IMR-90 (cell line): Measurements from ENCODE around the gene DCTD. TPM values are rescaled to one million over a fixed set of nuclear protein-coding genes. Genes with fewer than 3 reads are reported as not detected.

Experiments used
- ATAC-seq: fragments of 200-7000 bp; cut with Tn5 transposase; 2 replicates; pipeline ENCODE4 v1.9.1; 2020; ENCODE audit warnings: low read depth, mild to moderate bottlenecking, moderate library complexity
- BruUV-seq: library from RNA; stranded (reverse); fragments of 400-500 nt; replicated peaks from 2 replicates; lab custom pipeline; 2021; lab: Mats Ljungman, UMichigan
- CTCF ChIA-PET: fragments of 300-600 bp; formaldehyde crosslinking; extraction: SDS; loops from one replicate; lab custom pipeline; 2021; ENCODE audit warnings: antibody characterized with exemption; lab: Yijun Ruan, JAX
- POLR2A ChIA-PET: fragments of 300-600 bp; sonication (Branson Sonifier 250); formaldehyde crosslinking; loops from one replicate; lab custom pipeline; 2022; ENCODE audit warnings: antibody characterized with exemption; ENCODE audit not compliant: unreplicated experiment; lab: Charles Lee
- DNase-seq: peaks from one replicate; pipeline ENCODE4 v3.0.0; 2013
- H2AFZ ChIP-seq: replicated peaks from 2 replicates; pipeline ENCODE3; 2013; ENCODE audit warnings: low read length, mild to moderate bottlenecking; ENCODE audit not compliant: poor library complexity
- H2AK5ac ChIP-seq: 2 replicates; pipeline ENCODE4 v1.6.1; 2013; ENCODE audit warnings: low read depth, low read length, inconsistent platforms
- H2AK9ac ChIP-seq: replicated peaks from 2 replicates; pipeline ENCODE3; 2013; ENCODE audit warnings: mild to moderate bottlenecking, low read depth, low read length, moderate library complexity; ENCODE audit not compliant: poor library complexity
- H2BK120ac ChIP-seq: 2 replicates; pipeline ENCODE4 v1.6.1; 2013; ENCODE audit warnings: low read depth, low read length, inconsistent platforms
- H2BK15ac ChIP-seq: 3 replicates; pipeline ENCODE4 v1.6.1; 2013; ENCODE audit warnings: low read depth, low read length, inconsistent platforms
- H2BK20ac ChIP-seq: 2 replicates; pipeline ENCODE4 v1.6.1; 2013; ENCODE audit warnings: low read depth, mild to moderate bottlenecking, inconsistent platforms, low read length, moderate library complexity
- H2BK5ac ChIP-seq: 2 replicates; pipeline ENCODE4 v1.6.1; 2013; ENCODE audit warnings: mild to moderate bottlenecking, low read depth, low read length, inconsistent platforms; ENCODE audit not compliant: poor library complexity, severe bottlenecking
- H3K14ac ChIP-seq: replicated peaks from 2 replicates; pipeline ENCODE4 v1.6.1; 2013; ENCODE audit warnings: low read depth, low read length, inconsistent platforms
- H3K18ac ChIP-seq: 2 replicates; pipeline ENCODE4 v1.6.1; 2013; ENCODE audit warnings: low read depth, low read length, control low read depth
- H3K23ac ChIP-seq: 2 replicates; pipeline ENCODE4 v1.6.1; 2013; ENCODE audit warnings: low read depth, low read length, inconsistent platforms
- H3K27ac ChIP-seq: 2 replicates; pipeline ENCODE4 v1.5.1; 2013; ENCODE audit warnings: mild to moderate bottlenecking, control low read depth, low read length; ENCODE audit not compliant: insufficient read depth
- H3K27me3 ChIP-seq: 2 replicates; pipeline ENCODE4 v1.6.1; 2013; ENCODE audit warnings: low read length; ENCODE audit not compliant: control insufficient read depth, insufficient read depth
- H3K36me3 ChIP-seq: 2 replicates; pipeline ENCODE4 v1.6.1; 2013; ENCODE audit warnings: low read length, mixed read lengths; ENCODE audit not compliant: control insufficient read depth, insufficient read depth
- H3K4ac ChIP-seq: 2 replicates; pipeline ENCODE4 v1.6.1; 2013; ENCODE audit warnings: low read depth, low read length, inconsistent platforms
- H3K4me1 ChIP-seq: 2 replicates; pipeline ENCODE4 v1.6.1; 2013; ENCODE audit warnings: low read length, mixed read lengths; ENCODE audit not compliant: control insufficient read depth, insufficient read depth
- H3K4me2 ChIP-seq: 2 replicates; pipeline ENCODE4 v1.6.1; 2013; ENCODE audit warnings: low read depth, mild to moderate bottlenecking, control low read depth, low read length, moderate library complexity
- H3K4me3 ChIP-seq: 2 replicates; pipeline ENCODE4 v1.5.1; 2013; ENCODE audit warnings: low read depth, mild to moderate bottlenecking, control low read depth, low read length, moderate library complexity; ENCODE audit not compliant: insufficient read depth
- H3K56ac ChIP-seq: 2 replicates; pipeline ENCODE4 v1.6.1; 2013; ENCODE audit warnings: low read length, inconsistent platforms; ENCODE audit not compliant: insufficient read depth; ENCODE audit errors: extremely low read depth
- H3K79me1 ChIP-seq, 2 experiments: 2 replicates each; pipeline ENCODE4 v1.6.1; 2013; ENCODE audit warnings: low read length in 2 of 2, inconsistent platforms in 1 of 2, low read depth in 1 of 2
- H3K9ac ChIP-seq: 2 replicates; pipeline ENCODE4 v1.6.1; 2013; ENCODE audit warnings: low read depth, low read length, control low read depth
- H3K9me1 ChIP-seq: 2 replicates; pipeline ENCODE4 v1.6.1; 2013; ENCODE audit warnings: low read length, inconsistent platforms; ENCODE audit not compliant: insufficient read depth
- H3K9me3 ChIP-seq: 2 replicates; pipeline ENCODE4 v1.6.1; 2013; ENCODE audit warnings: low read length; ENCODE audit not compliant: control insufficient read depth, insufficient read depth
- H4K20me1 ChIP-seq: 2 replicates; pipeline ENCODE4 v1.6.1; 2013; ENCODE audit warnings: low read length, inconsistent platforms; ENCODE audit not compliant: insufficient read depth
- H4K5ac ChIP-seq: 2 replicates; pipeline ENCODE4 v1.6.1; 2013; ENCODE audit warnings: mild to moderate bottlenecking, low read depth, low read length, control low read depth
- H4K8ac ChIP-seq, 2 experiments: 2 replicates each; pipeline ENCODE4 v1.6.1; 2013; ENCODE audit warnings: low read depth in 2 of 2, low read length in 2 of 2, control low read depth in 1 of 2, inconsistent platforms in 1 of 2
- H4K91ac ChIP-seq: 2 replicates; pipeline ENCODE4 v1.6.1; 2013; ENCODE audit warnings: low read depth, low read length, inconsistent platforms; ENCODE audit not compliant: insufficient read depth
- BHLHE40 ChIP-seq: fragments of 150-350 bp; IDR thresholded peaks from 2 replicates; pipeline ENCODE4 v1.6.1; 2016; ENCODE audit warnings: mild to moderate bottlenecking, low read depth, low read length
- CEBPB ChIP-seq: IDR thresholded peaks from 2 replicates; pipeline ENCODE4 v1.6.1; 2012; ENCODE audit warnings: low read depth, low read length, improper control_type of control experiment
- CHD1 ChIP-seq: IDR thresholded peaks from 2 replicates; pipeline ENCODE4 v1.6.1; 2012; ENCODE audit warnings: low read depth, low read length, improper control_type of control experiment
- FOS ChIP-seq: fragments of 150-350 bp; IDR thresholded peaks from 2 replicates; pipeline ENCODE4 v1.6.1; 2016; ENCODE audit warnings: low read depth, low read length
- MAZ ChIP-seq: IDR thresholded peaks from 2 replicates; pipeline ENCODE4 v1.6.1; 2012; ENCODE audit warnings: low read depth, mild to moderate bottlenecking, low read length, improper control_type of control experiment, moderate library complexity, borderline replicate concordance
- MXI1 ChIP-seq: IDR thresholded peaks from 2 replicates; pipeline ENCODE4 v1.6.1; 2012; ENCODE audit warnings: low read depth, mild to moderate bottlenecking, low read length, moderate library complexity, borderline replicate concordance
- POLR2A ChIP-seq: IDR thresholded peaks from 2 replicates; pipeline ENCODE4 v1.6.1; 2012; ENCODE audit warnings: mild to moderate bottlenecking, low read depth, low read length
- RAD21 ChIP-seq: IDR thresholded peaks from 2 replicates; pipeline ENCODE4 v1.6.1; 2012; ENCODE audit warnings: low read length, improper control_type of control experiment
- RCOR1 ChIP-seq: IDR thresholded peaks from 2 replicates; pipeline ENCODE4 v1.6.1; 2012; ENCODE audit warnings: mild to moderate bottlenecking, low read length, improper control_type of control experiment; ENCODE audit not compliant: insufficient replicate concordance
- RFX5 ChIP-seq: IDR thresholded peaks from 2 replicates; pipeline ENCODE4 v1.8.0; 2012; ENCODE audit warnings: low read depth, mild to moderate bottlenecking, low read length, moderate library complexity
- SMC3 ChIP-seq: fragments of 150-350 bp; IDR thresholded peaks from 2 replicates; pipeline ENCODE4 v1.6.1; 2016; ENCODE audit warnings: low read depth, mild to moderate bottlenecking, antibody characterized with exemption, low read length, moderate library complexity
- WGBS, 2 experiments: methylation state at CpG; one replicate each; pipeline versions ENCODE4 v1.1.5 to v1.1.7; 2013; ENCODE audit warnings: missing lambda C conversion rate in 2 of 2; ENCODE audit not compliant: insufficient read length in 1 of 2; ENCODE audit errors: extremely low coverage in 2 of 2; 5-methylcytosine and 5-hydroxymethylcytosine counted together
- dilution Hi-C: fragments of 300-500 bp; cut with HindIII; formaldehyde crosslinking; loops from one replicate; pipeline ENCODE4 v1.14.3; 2018; ENCODE audit warnings: low sequenced_read_pairs; ENCODE audit not compliant: unreplicated experiment
- in situ Hi-C: fragments of 300-500 bp; cut with MboI; formaldehyde crosslinking; loops from 3 replicates; pipeline ENCODE4 v1.14.3; 2019; ENCODE audit warnings: low sequenced_read_pairs, inconsistent platforms, mixed read lengths
- intact Hi-C: fragments of 100-400 bp; cut with micrococcal nuclease; formaldehyde crosslinking; loops from 2 replicates; pipeline ENCODE4 v1.10.0; 2022
- polyA plus RNA-seq, 3 experiments: library from polyadenylated mRNA; depleted of rRNA; stranded (reverse); fragments of >200 nt; gene quantifications; 2 replicates each; pipeline ENCODE4 v1.2.3, GENCODE V29; 2012; ENCODE audit warnings: low replicate concordance in 1 of 3
- total RNA-seq: library from RNA; depleted of rRNA; stranded (reverse); fragments of >200 nt; gene quantifications from 2 replicates; pipeline ENCODE4 v1.2.3, GENCODE V29; 2012
- TF ChIP-seq, protein P1 (sequence below): fragments of 150-350 bp; IDR thresholded peaks from 2 replicates; pipeline ENCODE4 v1.6.1; 2016; ENCODE audit warnings: low read depth, mild to moderate bottlenecking, low read length, moderate library complexity, borderline replicate concordance
- TF ChIP-seq, protein P2 (sequence below): fragments of 150-350 bp; IDR thresholded peaks from 2 replicates; pipeline ENCODE4 v1.6.1; 2017; ENCODE audit warnings: mild to moderate bottlenecking, antibody characterized with exemption, low read length, low read depth
- TF ChIP-seq, protein P3 (sequence below): conservative IDR thresholded peaks from 2 replicates; pipeline ENCODE4 v1.5.1; 2012; ENCODE audit warnings: mild to moderate bottlenecking, low read depth, low read length, improper control_type of control experiment

The DCTD gene
- total and polyA plus RNA-seq, 2 of the 4 experiments (the other 2 are of a cell fraction) = 90.3 to 127 TPM

DNA sequence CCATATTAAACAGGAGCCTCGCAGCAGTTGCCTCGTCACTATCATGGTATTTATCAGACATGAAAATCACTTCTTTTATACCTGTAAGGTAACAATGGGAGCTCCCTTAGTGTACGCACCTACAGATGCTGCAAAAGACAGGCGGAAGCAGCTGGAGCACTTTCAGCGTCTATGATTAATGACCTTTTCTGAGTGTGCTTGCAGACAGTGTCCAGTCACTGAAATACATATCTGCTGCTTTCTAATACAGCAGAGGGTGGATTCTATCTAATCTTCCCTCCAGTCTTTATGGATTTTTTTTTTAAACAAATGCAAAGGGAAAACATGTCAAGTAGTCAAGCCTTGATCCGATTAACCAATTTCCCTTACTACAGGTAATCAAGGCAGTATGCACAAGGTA, 24.1 kb downstream of the DCTD start:
- no peak overlapping the region for H3K18ac ChIP-seq
- no peak for ATAC-seq
- no peak overlapping the region for H2BK5ac ChIP-seq
- no peak overlapping the region for H3K56ac ChIP-seq
- dilution Hi-C loops = no loop called here
- no peak overlapping the region for H2BK15ac ChIP-seq
- H3K36me3 ChIP-seq = peaks cover 54% of the 10 kb centered on the region
- no peak overlapping the region for H4K5ac ChIP-seq
- peaks cover 4% of the 10 kb centered on the region; the same call in 1 of the 2 replicates for H3K9me1 ChIP-seq
- H3K9me3 ChIP-seq = no peaks in the 10 kb centered on the region
- intact Hi-C loops = no loop called here
- no peak overlapping the region for H2BK120ac ChIP-seq
- no peak for DNase-seq
- no TSS peak for BruUV-seq
- ChIA-PET POLR2A (no interaction called here), CTCF (no interaction called here)
- peaks cover 12 to 40% of the 10 kb centered on the region in 2 experiments; a peak in 3 of 4 replicates for H3K79me1 ChIP-seq
- no peak overlapping the region for H4K91ac ChIP-seq
- no peak overlapping the region for H3K4ac ChIP-seq
- H3K4me3 ChIP-seq = no peak overlapping the region
- H2BK20ac ChIP-seq = no peak overlapping the region
- no CpG with 5 or more reads among the region's 6 CpGs for WGBS, 2 experiments
- H3K9ac ChIP-seq = no peak overlapping the region
- H2AK5ac ChIP-seq = no peak overlapping the region
- no peak overlapping the region for H2AFZ ChIP-seq
- H3K14ac ChIP-seq = no peak overlapping the region
- no peak overlapping the region for H3K27ac ChIP-seq
- H3K23ac ChIP-seq = no peak overlapping the region
- no peak overlapping the region for H4K8ac ChIP-seq
- in situ Hi-C loops = no loop called here
- H3K4me1 ChIP-seq = no peaks in the 10 kb centered on the region
- H3K27me3 ChIP-seq = no peaks in the 10 kb centered on the region
- peaks cover under 1% of the 10 kb centered on the region; the same call in 1 of the 2 replicates for H4K20me1 ChIP-seq
- H2AK9ac ChIP-seq = no peak overlapping the region
- TF ChIP-seq, protein P1, sequence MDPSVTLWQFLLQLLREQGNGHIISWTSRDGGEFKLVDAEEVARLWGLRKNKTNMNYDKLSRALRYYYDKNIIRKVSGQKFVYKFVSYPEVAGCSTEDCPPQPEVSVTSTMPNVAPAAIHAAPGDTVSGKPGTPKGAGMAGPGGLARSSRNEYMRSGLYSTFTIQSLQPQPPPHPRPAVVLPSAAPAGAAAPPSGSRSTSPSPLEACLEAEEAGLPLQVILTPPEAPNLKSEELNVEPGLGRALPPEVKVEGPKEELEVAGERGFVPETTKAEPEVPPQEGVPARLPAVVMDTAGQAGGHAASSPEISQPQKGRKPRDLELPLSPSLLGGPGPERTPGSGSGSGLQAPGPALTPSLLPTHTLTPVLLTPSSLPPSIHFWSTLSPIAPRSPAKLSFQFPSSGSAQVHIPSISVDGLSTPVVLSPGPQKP = no peak
- TF ChIP-seq RCOR1 (no peak), SMC3 (no peak), FOS (no peak), POLR2A (no peak), BHLHE40 (no peak), RFX5 (no peak), CEBPB (no peak), CHD1 (no peak), MAZ (no peak), RAD21 (no peak), MXI1 (no peak)
- TF ChIP-seq, protein P2, sequence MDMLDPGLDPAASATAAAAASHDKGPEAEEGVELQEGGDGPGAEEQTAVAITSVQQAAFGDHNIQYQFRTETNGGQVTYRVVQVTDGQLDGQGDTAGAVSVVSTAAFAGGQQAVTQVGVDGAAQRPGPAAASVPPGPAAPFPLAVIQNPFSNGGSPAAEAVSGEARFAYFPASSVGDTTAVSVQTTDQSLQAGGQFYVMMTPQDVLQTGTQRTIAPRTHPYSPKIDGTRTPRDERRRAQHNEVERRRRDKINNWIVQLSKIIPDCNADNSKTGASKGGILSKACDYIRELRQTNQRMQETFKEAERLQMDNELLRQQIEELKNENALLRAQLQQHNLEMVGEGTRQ = no peak
- TF ChIP-seq, protein P3, sequence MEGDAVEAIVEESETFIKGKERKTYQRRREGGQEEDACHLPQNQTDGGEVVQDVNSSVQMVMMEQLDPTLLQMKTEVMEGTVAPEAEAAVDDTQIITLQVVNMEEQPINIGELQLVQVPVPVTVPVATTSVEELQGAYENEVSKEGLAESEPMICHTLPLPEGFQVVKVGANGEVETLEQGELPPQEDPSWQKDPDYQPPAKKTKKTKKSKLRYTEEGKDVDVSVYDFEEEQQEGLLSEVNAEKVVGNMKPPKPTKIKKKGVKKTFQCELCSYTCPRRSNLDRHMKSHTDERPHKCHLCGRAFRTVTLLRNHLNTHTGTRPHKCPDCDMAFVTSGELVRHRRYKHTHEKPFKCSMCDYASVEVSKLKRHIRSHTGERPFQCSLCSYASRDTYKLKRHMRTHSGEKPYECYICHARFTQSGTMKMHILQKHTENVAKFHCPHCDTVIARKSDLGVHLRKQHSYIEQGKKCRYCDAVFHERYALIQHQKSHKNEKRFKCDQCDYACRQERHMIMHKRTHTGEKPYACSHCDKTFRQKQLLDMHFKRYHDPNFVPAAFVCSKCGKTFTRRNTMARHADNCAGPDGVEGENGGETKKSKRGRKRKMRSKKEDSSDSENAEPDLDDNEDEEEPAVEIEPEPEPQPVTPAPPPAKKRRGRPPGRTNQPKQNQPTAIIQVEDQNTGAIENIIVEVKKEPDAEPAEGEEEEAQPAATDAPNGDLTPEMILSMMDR = no peak
- H3K4me2 ChIP-seq = no peak overlapping the region
